ENCODE results near the gene PCSK2. TPM values are rescaled to one million over a fixed set of nuclear protein-coding genes. Genes with fewer than 3 reads are reported as not detected.
"Not testable (repeated sequence)": the region's sequence is repeated elsewhere in the genome, so short reads cannot be mapped to it uniquely, and the experiment has no call there.

PCSK2 gene
- total RNA-seq, 1 experiment from 2014 or later = not detected

GRCh38 chr20:17210387-17210786 lies 16.5 kb upstream of the PCSK2 start:
- Histone ChIP-seq H3K4me3 (ENCODE audit: low read length) (no peak overlapping the region), H3K27me3 (ENCODE audit: low read length) (no peaks in the 10 kb centered on the region), H3K9me2 (replicated peaks; ENCODE audit: insufficient read depth, low read length) (no peaks in the 10 kb centered on the region), H3K79me2 (ENCODE audit: low read length) (no peaks in the 10 kb centered on the region), H3K9me3 (ENCODE audit: low read length) (no peaks in the 10 kb centered on the region), H3K27ac (ENCODE audit: low read length) (no peak overlapping the region), H3K9ac (ENCODE audit: low read length) (no peak overlapping the region), H3K4me1 (ENCODE audit: low read length) (no peaks in the 10 kb centered on the region), H3K36me3 (ENCODE audit: insufficient read depth, low read length) (no peaks in the 10 kb centered on the region), H3K4me2 (ENCODE audit: low read depth, low read length, poor library complexity, severe bottlenecking) (no peak overlapping the region), H2AFZ (ENCODE audit: low read length) (no peak overlapping the region), H4K20me1 (ENCODE audit: insufficient read depth, low read depth, low read length) (no peaks in the 10 kb centered on the region)
- no peak for DNase-seq

GRCh38 chr20:17210983-17211382 lies 15.9 kb upstream of the PCSK2 start:
- Histone ChIP-seq H3K27ac (ENCODE audit: low read length) (no peak overlapping the region), H3K9me2 (replicated peaks; ENCODE audit: insufficient read depth, low read length) (no peaks in the 10 kb centered on the region), H3K79me2 (ENCODE audit: low read length) (no peaks in the 10 kb centered on the region), H3K9me3 (ENCODE audit: low read length) (no peaks in the 10 kb centered on the region), H4K20me1 (ENCODE audit: insufficient read depth, low read depth, low read length) (no peaks in the 10 kb centered on the region), H3K4me2 (ENCODE audit: low read depth, low read length, poor library complexity, severe bottlenecking) (no peak overlapping the region), H2AFZ (ENCODE audit: low read length) (no peak overlapping the region), H3K4me3 (ENCODE audit: low read length) (no peak overlapping the region), H3K27me3 (ENCODE audit: low read length) (no peaks in the 10 kb centered on the region), H3K4me1 (ENCODE audit: low read length) (no peaks in the 10 kb centered on the region), H3K36me3 (ENCODE audit: insufficient read depth, low read length) (no peaks in the 10 kb centered on the region), H3K9ac (ENCODE audit: low read length) (no peak overlapping the region)
- no peak for DNase-seq

GRCh38 chr20:17215167-17215566 lies 11.7 kb upstream of the PCSK2 start:
- Histone ChIP-seq H3K79me2 (ENCODE audit: low read length) (no peaks in the 10 kb centered on the region), H3K27ac (ENCODE audit: low read length) (no peak overlapping the region)

GRCh38 chr20:17219856-17220255 lies 7.0 kb upstream of the PCSK2 start:
- not testable (repeated sequence) for H3K9me2 ChIP-seq (replicated peaks; ENCODE audit: insufficient read depth, low read length); H3K79me2 ChIP-seq (ENCODE audit: low read length); DNase-seq; H3K4me1 ChIP-seq (ENCODE audit: low read length); H3K27me3 ChIP-seq (ENCODE audit: low read length); H2AFZ ChIP-seq (ENCODE audit: low read length); H3K4me2 ChIP-seq (ENCODE audit: low read depth, low read length, poor library complexity, severe bottlenecking); H3K27ac ChIP-seq (ENCODE audit: low read length); H3K9me3 ChIP-seq (ENCODE audit: low read length); H4K20me1 ChIP-seq (ENCODE audit: insufficient read depth, low read depth, low read length); H3K36me3 ChIP-seq (ENCODE audit: insufficient read depth, low read length); H3K9ac ChIP-seq (ENCODE audit: low read length); H3K4me3 ChIP-seq (ENCODE audit: low read length)

More at GRCh38 chr20:17215167-17215566, 11.7 kb upstream of the PCSK2 start:
- H3K27me3 ChIP-seq (ENCODE audit: low read length) = no peaks in the 10 kb centered on the region
- no peak overlapping the region for H2AFZ ChIP-seq (ENCODE audit: low read length)
- H3K4me2 ChIP-seq (ENCODE audit: low read depth, low read length, poor library complexity, severe bottlenecking) = no peak overlapping the region
- no peaks in the 10 kb centered on the region for H3K9me2 ChIP-seq (replicated peaks; ENCODE audit: insufficient read depth, low read length)
- no peaks in the 10 kb centered on the region for H4K20me1 ChIP-seq (ENCODE audit: insufficient read depth, low read depth, low read length)
- no peaks in the 10 kb centered on the region for H3K4me1 ChIP-seq (ENCODE audit: low read length)
- no peaks in the 10 kb centered on the region for H3K36me3 ChIP-seq (ENCODE audit: insufficient read depth, low read length)
- no peak overlapping the region for H3K4me3 ChIP-seq (ENCODE audit: low read length)
- DNase-seq = no peak
- H3K9me3 ChIP-seq (ENCODE audit: low read length) = no peaks in the 10 kb centered on the region
- no peak overlapping the region for H3K9ac ChIP-seq (ENCODE audit: low read length)

GRCh38 chr20:17223553-17223952 lies 3.3 kb upstream of the PCSK2 start:
- no peaks in the 10 kb centered on the region for H3K9me3 ChIP-seq (ENCODE audit: low read length)
- no peaks in the 10 kb centered on the region for H3K79me2 ChIP-seq (ENCODE audit: low read length)
- no peaks in the 10 kb centered on the region for H4K20me1 ChIP-seq (ENCODE audit: insufficient read depth, low read depth, low read length)
- DNase-seq = no peak
- no peaks in the 10 kb centered on the region for H3K9me2 ChIP-seq (replicated peaks; ENCODE audit: insufficient read depth, low read length)
- H3K27ac ChIP-seq (ENCODE audit: low read length) = no peak overlapping the region
- no peak overlapping the region for H3K9ac ChIP-seq (ENCODE audit: low read length)
- H3K4me3 ChIP-seq (ENCODE audit: low read length) = no peak overlapping the region
- H2AFZ ChIP-seq (ENCODE audit: low read length) = no peak overlapping the region
- H3K36me3 ChIP-seq (ENCODE audit: insufficient read depth, low read length) = no peaks in the 10 kb centered on the region
- no peaks in the 10 kb centered on the region for H3K4me1 ChIP-seq (ENCODE audit: low read length)
- H3K27me3 ChIP-seq (ENCODE audit: low read length) = no peaks in the 10 kb centered on the region
- no peak overlapping the region for H3K4me2 ChIP-seq (ENCODE audit: low read depth, low read length, poor library complexity, severe bottlenecking)

- no peak overlapping the region for H2AFZ ChIP-seq (ENCODE audit: low read length)
- H3K9me3 ChIP-seq (ENCODE audit: low read length) = no peaks in the 10 kb centered on the region
- H4K20me1 ChIP-seq (ENCODE audit: insufficient read depth, low read depth, low read length) = no peaks in the 10 kb centered on the region
- no peaks in the 10 kb centered on the region for H3K4me1 ChIP-seq (ENCODE audit: low read length)
- H3K36me3 ChIP-seq (ENCODE audit: insufficient read depth, low read length) = no peaks in the 10 kb centered on the region
- H3K79me2 ChIP-seq (ENCODE audit: low read length) = no peaks in the 10 kb centered on the region
- H3K4me3 ChIP-seq (ENCODE audit: low read length) = no peak overlapping the region
- no peaks in the 10 kb centered on the region for H3K27me3 ChIP-seq (ENCODE audit: low read length)
- no peaks in the 10 kb centered on the region for H3K9me2 ChIP-seq (replicated peaks; ENCODE audit: insufficient read depth, low read length)
- DNase-seq = no peak
- H3K27ac ChIP-seq (ENCODE audit: low read length) = no peak overlapping the region
- H3K4me2 ChIP-seq (ENCODE audit: low read depth, low read length, poor library complexity, severe bottlenecking) = no peak overlapping the region
- no peak overlapping the region for H3K9ac ChIP-seq (ENCODE audit: low read length)
These were observed 910 bp upstream of the PCSK2 start for GRCh38 chr20:17225851-17226409.

- Histone ChIP-seq H3K9me3 (ENCODE audit: low read length) (no peaks in the 10 kb centered on the region), H3K27ac (ENCODE audit: low read length) (no peak overlapping the region), H3K4me1 (ENCODE audit: low read length) (no peaks in the 10 kb centered on the region), H4K20me1 (ENCODE audit: insufficient read depth, low read depth, low read length) (no peaks in the 10 kb centered on the region), H3K79me2 (ENCODE audit: low read length) (no peaks in the 10 kb centered on the region), H3K27me3 (ENCODE audit: low read length) (no peaks in the 10 kb centered on the region), H3K4me3 (ENCODE audit: low read length) (no peak overlapping the region), H3K9ac (ENCODE audit: low read length) (no peak overlapping the region), H3K9me2 (replicated peaks; ENCODE audit: insufficient read depth, low read length) (no peaks in the 10 kb centered on the region), H3K36me3 (ENCODE audit: insufficient read depth, low read length) (no peaks in the 10 kb centered on the region), H3K4me2 (ENCODE audit: low read depth, low read length, poor library complexity, severe bottlenecking) (no peak overlapping the region), H2AFZ (ENCODE audit: low read length) (no peak overlapping the region)
- no peak for DNase-seq
These were observed 357 bp downstream of the PCSK2 start for GRCh38 chr20:17227219-17227575.

GRCh38 chr20:17227669-17228623 lies 1.1 kb downstream of the PCSK2 start:
- Histone ChIP-seq H3K4me1 (ENCODE audit: low read length) (no peaks in the 10 kb centered on the region), H3K9me3 (ENCODE audit: low read length) (no peaks in the 10 kb centered on the region), H3K27ac (ENCODE audit: low read length) (no peak overlapping the region), H3K9ac (ENCODE audit: low read length) (no peak overlapping the region), H4K20me1 (ENCODE audit: insufficient read depth, low read depth, low read length) (no peaks in the 10 kb centered on the region), H3K27me3 (ENCODE audit: low read length) (no peaks in the 10 kb centered on the region), H2AFZ (ENCODE audit: low read length) (no peak overlapping the region), H3K36me3 (ENCODE audit: insufficient read depth, low read length) (no peaks in the 10 kb centered on the region), H3K79me2 (ENCODE audit: low read length) (no peaks in the 10 kb centered on the region), H3K4me2 (ENCODE audit: low read depth, low read length, poor library complexity, severe bottlenecking) (no peak overlapping the region), H3K9me2 (replicated peaks; ENCODE audit: insufficient read depth, low read length) (no peaks in the 10 kb centered on the region), H3K4me3 (ENCODE audit: low read length) (no peak overlapping the region)
- no peak for DNase-seq

All from Karpas-422 (cell line).